Activated naive CD8-positive, alpha-beta T cell treated with anti-CD3 and anti-CD28 coated beads, Interleukin-2, amount 10 ng/mL, durations not matched to agents 7 days and 5 days (primary cell): ENCODE data around the gene AARS2. TPM values are rescaled to one million over a fixed set of nuclear protein-coding genes. Genes with fewer than 3 reads are reported as not detected.

Source experiments
- total RNA-seq, 2 experiments: library from RNA; stranded (reverse); gene quantifications; one replicate each; pipeline ENCODE4 v1.2.3, GENCODE V29; 2021

The AARS2 gene
- total RNA-seq, 2 experiments from 2014 or later = 23.0 to 23.2 TPM

Other genes with a start within 250 kb of the AARS2 start
- gene MRPL14, start 185.9 kb downstream of the AARS2 start, total RNA-seq = 10 to 100 TPM; 44.1 to 51.6 TPM
- 10 to 100 TPM; 20.8 to 21.8 TPM for gene TMEM63B, start 185.8 kb downstream of the AARS2 start, total RNA-seq
- not detected for gene CAPN11, start 154.5 kb downstream of the AARS2 start, total RNA-seq
- not detected for gene MYMX, start 96.4 kb downstream of the AARS2 start, total RNA-seq
- 10 to 100 TPM; 22.5 to 24.0 TPM for gene SLC29A1, start 89.8 kb downstream of the AARS2 start, total RNA-seq
- 100 to 1,000 TPM; 453 to 466 TPM for gene HSP90AB1, start 66.2 kb downstream of the AARS2 start, total RNA-seq
- gene SLC35B2, start 55.8 kb downstream of the AARS2 start, total RNA-seq = 10 to 100 TPM; 28.4 TPM
- 10 to 100 TPM; 14.0 to 14.3 TPM for gene NFKBIE, start 47.8 kb downstream of the AARS2 start, total RNA-seq
- gene TMEM151B, start 42.9 kb downstream of the AARS2 start, total RNA-seq = not detected
- gene SPATS1, start 29.3 kb upstream of the AARS2 start, total RNA-seq = not detected
- gene CDC5L, start 74.4 kb upstream of the AARS2 start, total RNA-seq = 10 to 100 TPM; 20.9 to 22.8 TPM